HG02759 (cell line): ENCODE data around the gene CBX2.

Source experiments
- ATAC-seq: cut with Tn5 transposase; IDR thresholded peaks from one replicate; pipeline ENCODE4 v1.9.1; 2021; ENCODE audit warnings: mild to moderate bottlenecking, moderate library complexity; ENCODE audit not compliant: unreplicated experiment

CBX2 gene

DNA sequence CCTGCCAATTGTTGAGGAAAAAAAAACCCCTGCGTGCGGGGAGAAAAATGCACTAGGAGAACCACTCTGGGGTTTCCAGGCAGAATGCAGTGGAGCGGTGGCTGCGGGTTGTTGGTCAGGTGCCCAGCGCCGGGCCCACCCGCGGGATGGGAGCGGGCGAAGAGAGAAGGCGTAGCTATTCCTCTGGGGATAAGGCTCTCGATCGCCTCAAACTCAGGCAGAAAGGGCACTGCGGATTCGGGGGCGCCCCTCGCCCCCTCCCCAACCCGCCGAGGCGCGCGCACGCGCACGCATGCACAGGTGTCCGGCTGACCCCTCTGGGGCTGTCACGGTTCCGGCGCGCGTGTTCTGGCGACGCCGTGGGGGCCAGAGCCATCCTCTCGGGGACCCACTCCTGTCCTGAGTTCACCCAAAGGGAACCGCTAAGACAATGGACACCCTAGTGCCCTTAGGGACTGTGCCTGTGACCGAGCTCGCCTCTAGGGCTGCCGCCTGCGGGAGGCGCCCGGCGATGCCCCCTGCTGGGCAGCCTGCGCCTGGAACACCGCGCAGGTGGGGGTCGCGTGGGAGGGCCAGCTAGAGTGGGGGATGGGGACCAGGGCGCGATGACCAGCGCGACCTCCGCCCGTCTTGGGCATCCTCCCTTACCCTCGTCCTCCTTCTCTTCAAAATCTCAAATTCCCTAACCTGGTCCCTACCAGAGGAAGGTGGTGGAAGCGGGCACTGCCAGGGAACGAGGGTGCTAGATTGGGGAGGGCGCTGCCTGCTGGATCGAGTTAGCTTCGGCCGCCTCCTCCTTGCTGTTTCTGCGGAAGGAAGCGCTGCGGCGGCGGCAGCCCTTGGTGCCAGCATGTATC is 33.3 kb downstream of the CBX2 start:
- ATAC-seq = no peak

GRCh38 chr17:79811868-79812352 is 34.0 kb downstream of the CBX2 start:
- ATAC-seq = no peak

GRCh38 chr17:79812353-79813258 is 34.7 kb downstream of the CBX2 start:
- no peak for ATAC-seq

DNA sequence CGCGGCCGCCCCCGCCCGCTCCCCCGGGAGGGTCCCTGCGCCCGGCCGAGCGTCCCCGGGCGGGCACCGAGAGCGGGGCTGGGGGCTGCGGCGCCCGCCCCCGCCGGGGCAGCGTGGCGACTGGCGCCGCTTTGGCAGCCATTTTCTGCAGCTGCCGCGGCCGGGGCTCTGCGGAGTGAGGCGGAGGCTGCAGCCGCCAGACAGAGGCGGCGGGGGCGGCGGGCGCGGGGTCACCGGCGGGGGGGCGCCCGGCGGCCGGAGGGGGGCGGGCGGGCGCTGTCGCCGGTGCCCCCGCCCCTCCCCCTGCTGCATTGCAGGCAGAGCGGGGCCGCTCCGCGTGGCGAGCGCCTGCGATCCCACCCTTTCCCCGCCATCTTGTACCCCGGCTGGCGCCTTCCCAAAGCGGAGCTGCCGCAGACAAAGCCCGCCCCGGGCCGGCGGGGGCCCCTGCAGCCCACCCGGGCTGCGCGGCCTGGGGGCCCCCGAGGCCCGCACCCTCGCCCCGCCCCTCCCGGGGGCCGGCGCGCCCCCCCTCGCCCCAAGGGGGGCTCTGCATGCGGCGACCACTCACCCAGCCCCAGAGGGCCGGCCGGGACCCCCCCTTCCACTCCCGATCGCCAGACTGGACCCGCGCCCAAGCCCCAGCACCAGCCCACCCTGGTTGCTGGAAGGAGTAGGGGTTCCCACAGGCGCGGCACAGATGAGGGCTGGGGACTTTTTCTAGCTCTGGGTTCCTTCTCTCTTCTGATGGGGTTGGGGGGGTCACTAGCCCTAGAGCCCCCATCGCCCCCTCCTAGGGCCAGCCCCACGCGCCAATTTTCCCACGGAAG is 35.6 kb downstream of the CBX2 start:
- ATAC-seq = no peak

- no peak for ATAC-seq
These were observed 36.4 kb downstream of the CBX2 start for GRCh38 chr17:79814127-79814973.

- no peak for ATAC-seq
These were observed 37.3 kb downstream of the CBX2 start for GRCh38 chr17:79814974-79815835.

- ATAC-seq = no peak
These were observed 38.0 kb downstream of the CBX2 start for GRCh38 chr17:79815836-79816461.

DNA sequence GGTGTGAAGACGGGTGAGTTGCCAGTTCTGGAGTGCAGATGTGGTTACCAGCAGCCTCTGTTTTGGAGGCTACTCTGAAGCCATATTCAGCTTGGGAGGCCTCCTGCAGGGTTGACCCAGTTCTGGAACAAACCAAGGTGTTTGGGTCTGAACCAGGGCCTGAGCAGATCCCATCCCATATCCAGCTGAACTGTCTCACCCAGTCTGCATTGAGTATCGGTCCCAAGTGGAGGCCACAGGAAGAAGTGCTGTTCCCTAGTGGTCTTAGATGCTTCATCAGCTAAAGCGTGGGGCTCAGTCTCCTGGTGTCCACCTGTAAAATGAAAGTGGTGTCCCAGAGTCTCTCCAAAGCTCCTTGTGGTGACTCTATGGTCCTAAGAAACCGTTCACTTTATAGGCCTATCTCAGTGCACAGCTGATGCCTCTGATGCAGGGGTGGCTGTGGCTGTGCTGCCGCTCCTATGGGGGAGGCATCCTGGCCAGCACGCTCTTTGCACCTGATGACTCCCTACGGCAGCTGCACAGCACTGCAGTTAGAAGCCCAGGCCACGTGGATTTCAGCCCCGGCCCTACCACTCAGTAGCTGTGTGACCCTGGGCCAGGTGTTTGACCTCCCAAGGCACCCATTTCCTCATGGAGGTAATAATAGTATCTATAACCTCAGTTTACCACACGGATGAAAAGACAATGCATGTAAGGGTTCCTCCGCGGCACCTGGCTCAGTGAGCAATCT is 40.2 kb downstream of the CBX2 start:
- no peak for ATAC-seq

GRCh38 chr17:79819085-79819484 is 41.1 kb downstream of the CBX2 start:
- no peak for ATAC-seq

GRCh38 chr17:79819534-79820276 is 41.8 kb downstream of the CBX2 start:
- ATAC-seq = no peak

DNA sequence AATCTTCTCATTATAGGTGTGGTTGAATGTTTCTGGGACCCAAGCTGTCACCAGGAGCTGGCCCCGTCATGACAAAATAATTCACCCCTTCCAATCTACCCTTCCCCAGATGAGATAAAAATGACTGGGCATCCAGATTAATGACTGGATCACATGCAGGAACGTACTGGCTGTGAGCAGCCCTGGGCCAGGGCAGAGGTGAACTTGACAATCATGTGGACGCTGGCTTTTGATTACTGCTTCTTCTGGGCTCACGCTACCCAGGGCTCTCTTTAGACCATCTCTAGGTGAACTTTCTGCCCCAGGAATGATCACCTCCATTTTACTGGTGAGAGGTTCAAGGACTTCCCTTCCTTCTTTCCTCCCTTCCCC is 43.0 kb downstream of the CBX2 start:
- ATAC-seq = no peak

GRCh38 chr17:79821331-79822095 is 43.6 kb downstream of the CBX2 start:
- ATAC-seq = no peak

DNA sequence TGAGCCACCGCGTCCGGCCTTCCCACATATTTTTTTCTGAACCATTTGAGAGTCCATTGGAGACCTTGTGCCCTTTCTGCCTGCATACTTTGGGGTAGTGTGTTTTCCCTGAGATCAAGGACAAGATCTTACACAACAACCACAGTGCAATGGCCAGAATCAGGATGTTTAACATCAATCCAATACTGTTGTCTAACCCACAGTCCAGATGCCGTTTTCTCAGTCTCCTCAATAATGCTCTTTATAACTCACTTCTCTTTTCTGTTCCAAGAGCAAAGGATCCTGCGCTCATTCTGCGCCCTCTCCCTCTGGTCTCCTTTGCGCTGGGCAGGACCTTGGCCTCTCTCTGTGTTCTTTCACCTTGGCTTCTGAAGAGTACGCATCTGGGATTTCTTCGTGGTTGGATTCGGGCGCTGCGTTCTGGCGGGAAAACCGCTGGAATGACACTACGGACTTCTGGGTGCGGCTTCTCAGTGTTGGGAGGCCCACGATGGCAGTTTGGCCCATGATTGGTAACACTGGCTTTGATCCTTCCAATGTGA is 44.7 kb downstream of the CBX2 start:
- no peak for ATAC-seq

GRCh38 chr17:79824234-79824633 is 46.3 kb downstream of the CBX2 start:
- ATAC-seq = no peak

- no peak for ATAC-seq
These were observed 47.1 kb downstream of the CBX2 start for GRCh38 chr17:79824893-79825579.

DNA sequence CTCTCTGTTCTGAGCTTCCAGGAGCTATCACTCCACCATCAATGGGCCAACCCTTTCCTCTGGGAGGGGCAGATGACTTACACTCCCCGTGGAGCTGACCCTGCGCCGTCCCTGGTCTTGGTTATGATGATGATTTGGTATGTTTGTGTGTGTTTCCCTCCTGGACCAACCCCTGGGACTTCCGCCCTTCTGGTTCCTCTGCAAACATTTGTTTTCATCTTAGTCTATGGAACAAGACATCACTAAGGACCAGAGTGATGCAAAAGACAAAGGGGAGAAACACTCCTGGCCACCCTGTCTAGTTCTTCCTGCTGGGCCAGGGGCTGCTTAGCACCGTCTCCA is 47.6 kb downstream of the CBX2 start:
- ATAC-seq = no peak
